AG09309 (cell line): ENCODE data around the gene TPR.

Source experiments
- DNase-seq: peaks from one replicate; pipeline ENCODE4 v3.0.0-alpha.2; 2010; ENCODE audit warnings: low read depth
- H3K4me3 ChIP-seq: 2 replicates; pipeline ENCODE4 v1.5.1; 2011; ENCODE audit warnings: mild to moderate bottlenecking, low read depth, low read length, moderate library complexity; ENCODE audit not compliant: control insufficient read depth
- CTCF ChIP-seq: IDR thresholded peaks from 2 replicates; pipeline ENCODE4 v1.5.1; 2011; ENCODE audit warnings: mild to moderate bottlenecking, low read depth, low read length, inconsistent platforms; ENCODE audit not compliant: insufficient read depth, control insufficient read depth; ENCODE audit errors: missing control alignments

The TPR gene

GRCh38 chr1:186301448-186301847 is 73.6 kb downstream of the TPR start:
- TF ChIP-seq CTCF, result no peak
- no peak overlapping the region for H3K4me3 ChIP-seq
- DNase-seq, result no peak

DNA sequence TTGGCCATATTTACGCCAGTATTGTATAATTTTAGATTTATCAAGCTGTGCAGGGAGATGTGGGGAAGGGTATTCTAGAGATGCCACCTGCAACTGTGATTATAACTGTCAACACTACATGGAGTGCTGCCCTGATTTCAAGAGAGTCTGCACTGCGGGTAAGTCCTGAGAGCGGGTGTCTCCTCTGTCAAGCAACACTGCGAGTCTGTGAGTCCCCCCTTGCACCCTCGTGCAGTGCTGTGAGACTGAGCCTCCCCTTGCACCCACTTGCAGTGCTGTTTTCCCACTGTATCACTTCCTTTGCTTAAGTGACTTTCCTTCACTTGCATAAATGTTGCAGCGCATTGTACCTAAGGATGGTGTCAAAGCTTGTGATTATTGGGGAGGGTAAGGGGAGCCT is 75.0 kb downstream of the TPR start:
- TF ChIP-seq CTCF, result no peak
- H3K4me3 ChIP-seq, result no peak overlapping the region
- DNase-seq, result no peak

GRCh38 chr1:186299570-186299969 is 75.5 kb downstream of the TPR start:
- no peak for TF ChIP-seq CTCF
- DNase-seq, result no peak
- no peak overlapping the region for H3K4me3 ChIP-seq

DNA sequence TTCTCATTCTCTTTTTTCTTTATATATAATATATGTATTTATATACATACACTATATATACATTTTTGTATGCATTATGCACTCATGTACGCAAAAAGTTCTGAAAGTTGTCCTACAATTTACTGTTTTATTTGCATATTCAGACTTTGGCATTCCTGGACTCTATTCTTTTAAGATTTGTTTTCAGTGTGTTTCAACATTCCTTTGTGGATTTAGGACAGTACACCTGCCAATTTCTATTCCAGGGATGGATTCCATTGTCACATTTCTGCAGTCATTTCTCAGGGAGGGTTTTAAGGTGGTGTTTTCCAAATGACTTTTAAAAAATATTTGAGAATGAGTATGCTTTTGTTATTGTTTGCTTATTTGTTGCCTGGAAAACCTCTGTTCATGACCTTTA is 76.2 kb downstream of the TPR start:
- no peak for DNase-seq
- H3K4me3 ChIP-seq, result no peak overlapping the region
- no peak for TF ChIP-seq CTCF

DNA sequence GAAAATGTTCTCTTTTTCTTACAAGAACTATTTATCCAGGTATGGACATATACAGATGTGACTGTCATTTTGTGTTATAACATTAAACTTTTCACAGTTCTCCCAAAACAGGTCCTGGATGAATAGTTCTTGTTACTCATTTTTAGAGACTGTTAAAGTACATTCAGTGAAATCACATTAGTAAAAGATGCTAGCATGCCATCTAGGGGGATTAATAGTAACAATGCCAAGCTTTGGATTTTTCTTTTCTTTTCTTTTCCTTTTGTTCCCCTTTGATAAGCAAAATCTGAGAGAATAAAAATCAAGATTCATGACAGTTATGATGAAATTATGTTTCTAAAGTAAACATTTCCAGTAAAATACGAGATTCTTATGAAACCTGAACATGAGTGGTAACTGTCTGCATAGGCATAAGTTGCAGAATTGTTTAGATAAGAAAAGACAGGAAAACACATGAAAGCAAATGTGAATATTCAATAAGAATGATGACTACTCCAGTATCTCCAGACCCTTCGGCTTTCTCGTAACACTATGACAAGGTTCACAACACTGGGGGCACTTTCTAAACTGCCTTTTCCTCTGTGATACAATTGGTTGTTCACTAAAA is 77.5 kb downstream of the TPR start:
- no peak for DNase-seq
- H3K4me3 ChIP-seq, result no peak overlapping the region
- no peak for TF ChIP-seq CTCF

GRCh38 chr1:186295980-186296379 is 79.1 kb downstream of the TPR start, which contains the start of gene PRG4:
Gene PRG4, plus strand, starts transcription at chr1:186296279.
- no peak within 1 kb of the TSS for H3K4me3 ChIP-seq
- no peak for TF ChIP-seq CTCF
- no peak for DNase-seq

DNA sequence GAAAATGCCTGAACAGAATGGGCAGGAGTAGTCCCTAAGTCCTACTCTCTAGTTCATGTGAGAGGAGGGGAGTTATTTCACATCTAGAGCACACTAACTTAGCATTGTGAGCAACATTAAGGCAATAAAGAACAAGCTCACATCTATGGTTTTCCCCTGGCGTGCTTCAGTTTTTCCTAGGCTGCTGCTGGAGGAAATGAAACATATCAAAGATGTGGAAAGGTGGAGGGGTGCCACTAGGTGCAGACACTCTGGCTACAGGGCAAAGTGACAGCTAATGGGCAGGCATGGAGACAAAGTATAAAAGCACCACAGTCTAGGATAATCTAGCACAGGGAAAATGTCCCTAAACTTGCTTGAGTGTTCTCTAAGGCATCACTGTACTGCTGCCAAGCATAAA is 82.2 kb downstream of the TPR start:
- H3K4me3 ChIP-seq, result no peak overlapping the region
- no peak for DNase-seq
- no peak for TF ChIP-seq CTCF
